ENCODE measurements around the gene PDE2A. TPM values are rescaled to one million over a fixed set of nuclear protein-coding genes. Genes with fewer than 3 reads are reported as not detected.

Gene PDE2A
- total RNA-seq, 1 donor from 2014 or later: 0.82 TPM

GRCh38 chr11:72652873-72653630 lies 21.2 kb downstream of the PDE2A start:
- no peaks in the 10 kb centered on the region for H3K4me1 Mint-ChIP-seq (ENCODE audit: low read depth, unreplicated experiment)

GRCh38 chr11:72652133-72652532 lies 22.1 kb downstream of the PDE2A start:
- H3K27me3 ChIP-seq (ENCODE audit: insufficient read depth, low read length): no peaks in the 10 kb centered on the region
- H3K27ac ChIP-seq (ENCODE audit: low read depth, low read length): no peak overlapping the region
- H3K4me3 ChIP-seq (ENCODE audit: insufficient read depth, low read depth, low read length): no peak overlapping the region
- H3K36me3 ChIP-seq (ENCODE audit: insufficient read depth, low read length): no peaks in the 10 kb centered on the region
- Mint-ChIP-seq H3K4me3 (ENCODE audit: unreplicated experiment) (no peak overlapping the region), H3K36me3 (ENCODE audit: low read depth, unreplicated experiment) (no peaks in the 10 kb centered on the region), H3K27ac (ENCODE audit: unreplicated experiment) (no peak overlapping the region), H3K4me1 (ENCODE audit: low read depth, unreplicated experiment) (no peaks in the 10 kb centered on the region), H3K27me3 (ENCODE audit: low read depth, unreplicated experiment) (peaks cover 71% of the 10 kb centered on the region), H3K9me3 (ENCODE audit: unreplicated experiment) (no peaks in the 10 kb centered on the region)
- TF ChIP-seq EZH2 (IDR thresholded peaks at IDR 0.05; ENCODE audit: insufficient read depth, low read length) (no peak), CTCF (IDR thresholded peaks at IDR 0.05; ENCODE audit: insufficient read depth, low read depth, low read length) (no peak)
- DNase-seq (ENCODE audit: low read depth) (no peak), FAIRE-seq (no peak)
- H3K9ac ChIP-seq (ENCODE audit: low read length): no peak overlapping the region
- H3K9me3 ChIP-seq (ENCODE audit: insufficient read depth, low read depth, low read length): no peaks in the 10 kb centered on the region
- H3K4me1 ChIP-seq (ENCODE audit: insufficient read depth, low read length): no peaks in the 10 kb centered on the region
- no peaks in the 10 kb centered on the region for H3K79me2 ChIP-seq (ENCODE audit: insufficient read depth, low read length)
- no peak overlapping the region for H2AFZ ChIP-seq (ENCODE audit: low read depth, low read length)
- no peak overlapping the region for H3K4me2 ChIP-seq (ENCODE audit: low read length)
- H4K20me1 ChIP-seq (ENCODE audit: insufficient read depth, low read length): no peaks in the 10 kb centered on the region

More at GRCh38 chr11:72652873-72653630, 21.2 kb downstream of the PDE2A start:
- H3K4me3 ChIP-seq (ENCODE audit: insufficient read depth, low read depth, low read length): no peak overlapping the region
- H2AFZ ChIP-seq (ENCODE audit: low read depth, low read length): no peak overlapping the region
- no peaks in the 10 kb centered on the region for H3K36me3 ChIP-seq (ENCODE audit: insufficient read depth, low read length)
- DNase-seq (ENCODE audit: low read depth): no peak
- H3K9me3 ChIP-seq (ENCODE audit: insufficient read depth, low read depth, low read length): no peaks in the 10 kb centered on the region
- no peak for FAIRE-seq
- no peak overlapping the region for H3K9ac ChIP-seq (ENCODE audit: low read length)
- H4K20me1 ChIP-seq (ENCODE audit: insufficient read depth, low read length): no peaks in the 10 kb centered on the region
- H3K27me3 ChIP-seq (ENCODE audit: insufficient read depth, low read length): no peaks in the 10 kb centered on the region
- H3K4me3 Mint-ChIP-seq (ENCODE audit: unreplicated experiment): no peak overlapping the region
- H3K4me2 ChIP-seq (ENCODE audit: low read length): no peak overlapping the region
- no peak overlapping the region for H3K27ac Mint-ChIP-seq (ENCODE audit: unreplicated experiment)
- H3K27ac ChIP-seq (ENCODE audit: low read depth, low read length): no peak overlapping the region
- H3K27me3 Mint-ChIP-seq (ENCODE audit: low read depth, unreplicated experiment): peaks cover 75% of the 10 kb centered on the region
- no peaks in the 10 kb centered on the region for H3K9me3 Mint-ChIP-seq (ENCODE audit: unreplicated experiment)
- no peaks in the 10 kb centered on the region for H3K36me3 Mint-ChIP-seq (ENCODE audit: low read depth, unreplicated experiment)
- no peaks in the 10 kb centered on the region for H3K79me2 ChIP-seq (ENCODE audit: insufficient read depth, low read length)
- H3K4me1 ChIP-seq (ENCODE audit: insufficient read depth, low read length): no peaks in the 10 kb centered on the region
- TF ChIP-seq CTCF (IDR thresholded peaks at IDR 0.05; ENCODE audit: insufficient read depth, low read depth, low read length) (no peak), EZH2 (IDR thresholded peaks at IDR 0.05; ENCODE audit: insufficient read depth, low read length) (no peak)

Data from astrocyte (in vitro differentiated cells and primary cell).